Ovary (tissue), 9 donors: ENCODE data around the gene CABS1. TPM values are rescaled to one million over a fixed set of nuclear protein-coding genes. Genes with fewer than 3 reads are reported as not detected.

ENCODE experiments used
- DNase-seq, 5 donors: peaks; one replicate each; pipeline ENCODE4 v3.0.0-alpha.2; 2019 to 2020
- H3K27ac ChIP-seq, 2 donors: fragments of 200-600 bp; one replicate each; pipeline versions ENCODE4 v1.5.1 to v1.8.0; 2019 to 2022
- H3K27me3 ChIP-seq: fragments of 200-600 bp; one replicate; pipeline ENCODE4 v1.8.0; 2022
- H3K36me3 ChIP-seq: fragments of 200-600 bp; sonication (generic); one replicate; pipeline ENCODE4 v1.5.1; 2019
- H3K4me1 ChIP-seq: one replicate; pipeline ENCODE4 v1.8.1; 2013; ENCODE audit warnings: mild to moderate bottlenecking, moderate library complexity; ENCODE audit not compliant: insufficient read depth
- H3K4me3 ChIP-seq: fragments of 200-600 bp; sonication (generic); one replicate; pipeline ENCODE4 v1.5.1; 2017
- H3K9me3 ChIP-seq, 2 donors: fragments of 200-600 bp in 1 of 2; sonication (generic) in 1 of 2; one replicate each; pipeline versions ENCODE4 v1.5.1 to v1.8.1; 2013 to 2019; ENCODE audit warnings: mild to moderate bottlenecking in 1 of 2, moderate library complexity in 1 of 2
- EP300 ChIP-seq: sonication (generic); formaldehyde crosslinking; IDR thresholded peaks from one replicate; pipeline ENCODE4 v1.6.1; 2017; ENCODE audit warnings: antibody characterized with exemption
- POLR2A ChIP-seq: fragments of 450-650 bp; IDR thresholded peaks from one replicate; pipeline ENCODE4 v1.6.1; 2017; ENCODE audit warnings: antibody characterized with exemption, mild to moderate bottlenecking, moderate library complexity
- WGBS, 3 donors: extraction: QIAGEN DNeasy Blood & Tissue Kit in 1 of 3; methylation state at CpG; one replicate each; pipeline versions ENCODE4 v1.1.5 to v1.1.7; 2013 to 2017; 5-methylcytosine and 5-hydroxymethylcytosine counted together
- intact Hi-C, 4 donors: fragments of 100-400 bp; cut with DNase I; formaldehyde crosslinking; loops; one replicate each; pipeline versions ENCODE4 v1.11.0 to v1.15.1; 2022 to 2023
- polyA plus RNA-seq, 2 donors: library from polyadenylated mRNA; stranded (reverse); fragments of 200-250 nt in 1 of 2; fragments of 350-450 nt in 1 of 2; fragmentation: Illumina TruSeq in 1 of 2; extraction: RNeasy Lipid Tissue Mini Kit (QIAGEN cat#74804) in 1 of 2; gene quantifications; one replicate each; pipeline ENCODE4 v1.2.3, GENCODE V29; 2013 to 2014
- total RNA-seq, 7 donors: library from RNA; depleted of rRNA in 2 of 7; stranded (reverse); fragments of >200 nt in 2 of 7; fragmentation: NEBNext Ultra II Directional in 3 of 7; extraction: Animal tissue kit (Norgen Biotek cat#: 25700) in 3 of 7; gene quantifications; one replicate each; pipeline versions ENCODE4 v1.1.0 to v1.2.4, GENCODE V29; 2016 to 2023
- TF ChIP-seq, protein P1 (sequence below), 3 donors: fragments of 450-650 bp in 2 of 3; fragments of 200-600 bp in 1 of 3; IDR thresholded peaks; one replicate each; pipeline versions ENCODE4 v1.5.1 to v1.8.0; 2016 to 2022; ENCODE audit warnings: antibody characterized with exemption in 3 of 3, mild to moderate bottlenecking in 1 of 3
- donor health status: DM: no; HTN: no; CAD: no; lungs with moderate emphysema.
- donor health status: DM: no; HTN: no; CAD: no.
- donor health status: Bipolar disorder and iron deficiency.
- donor health status: DM: yes; HTN: yes; CAD: no.
- donor health status: DM: no; HTN: no; CAD: no.
- donor health status: DM: yes; HTN: yes; CAD: no.

The CABS1 gene
- total and polyA plus RNA-seq, 9 donors, result not detected

DNA sequence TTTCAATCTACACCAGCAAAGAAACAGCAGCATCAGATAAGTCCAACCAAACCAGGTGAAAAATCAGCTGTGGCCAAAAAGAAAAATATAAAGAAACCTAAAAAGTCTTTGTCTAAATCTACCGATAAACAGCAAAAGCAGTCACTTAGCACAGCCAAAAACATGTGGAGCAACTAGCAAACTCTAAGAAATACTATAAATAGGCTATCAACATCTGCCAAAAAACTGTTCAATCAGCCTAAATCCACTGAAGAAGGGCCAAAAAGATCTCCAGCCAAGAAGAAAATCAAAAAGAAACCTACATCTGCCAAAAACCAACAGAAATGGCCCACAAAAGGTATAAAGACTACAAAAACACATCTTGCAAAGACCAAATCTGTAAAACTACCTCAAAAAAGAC, 36.7 kb upstream of the CABS1 start:
- Histone ChIP-seq H3K4me1 (peaks cover 3% of the 10 kb centered on the region), H3K27me3 (no peaks in the 10 kb centered on the region), H3K36me3 (no peaks in the 10 kb centered on the region), H3K27ac (no peak overlapping the region), H3K9me3 (no peaks in the 10 kb centered on the region), H3K4me3 (no peak overlapping the region)
- intact Hi-C loops, result no loop called here
- DNase-seq, result no peak
- TF ChIP-seq EP300, result no peak
- TF ChIP-seq, protein P1, sequence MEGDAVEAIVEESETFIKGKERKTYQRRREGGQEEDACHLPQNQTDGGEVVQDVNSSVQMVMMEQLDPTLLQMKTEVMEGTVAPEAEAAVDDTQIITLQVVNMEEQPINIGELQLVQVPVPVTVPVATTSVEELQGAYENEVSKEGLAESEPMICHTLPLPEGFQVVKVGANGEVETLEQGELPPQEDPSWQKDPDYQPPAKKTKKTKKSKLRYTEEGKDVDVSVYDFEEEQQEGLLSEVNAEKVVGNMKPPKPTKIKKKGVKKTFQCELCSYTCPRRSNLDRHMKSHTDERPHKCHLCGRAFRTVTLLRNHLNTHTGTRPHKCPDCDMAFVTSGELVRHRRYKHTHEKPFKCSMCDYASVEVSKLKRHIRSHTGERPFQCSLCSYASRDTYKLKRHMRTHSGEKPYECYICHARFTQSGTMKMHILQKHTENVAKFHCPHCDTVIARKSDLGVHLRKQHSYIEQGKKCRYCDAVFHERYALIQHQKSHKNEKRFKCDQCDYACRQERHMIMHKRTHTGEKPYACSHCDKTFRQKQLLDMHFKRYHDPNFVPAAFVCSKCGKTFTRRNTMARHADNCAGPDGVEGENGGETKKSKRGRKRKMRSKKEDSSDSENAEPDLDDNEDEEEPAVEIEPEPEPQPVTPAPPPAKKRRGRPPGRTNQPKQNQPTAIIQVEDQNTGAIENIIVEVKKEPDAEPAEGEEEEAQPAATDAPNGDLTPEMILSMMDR (IDR thresholded peaks at IDR 0.05), result no peak
- TF ChIP-seq POLR2A, result no peak
- 7 to 16% (median 9%) methylated on average over 1 of the region's 1 CpG for WGBS, 3 donors

- intact Hi-C loops, result no loop called here
- 75 to 81% (median 79%) methylated on average over 2 of the region's 2 CpGs for WGBS, 3 donors
- TF ChIP-seq EP300, result no peak
- TF ChIP-seq POLR2A, result no peak
- TF ChIP-seq, protein P1 (IDR thresholded peaks at IDR 0.05), result no peak
- Histone ChIP-seq H3K27ac (no peak overlapping the region), H3K36me3 (no peaks in the 10 kb centered on the region), H3K27me3 (no peaks in the 10 kb centered on the region), H3K9me3 (no peaks in the 10 kb centered on the region), H3K4me1 (peaks cover 3% of the 10 kb centered on the region), H3K4me3 (no peak overlapping the region)
- no peak for DNase-seq
Measured at GRCh38 chr4:70299643-70300042, 35.1 kb upstream of the CABS1 start.

DNA sequence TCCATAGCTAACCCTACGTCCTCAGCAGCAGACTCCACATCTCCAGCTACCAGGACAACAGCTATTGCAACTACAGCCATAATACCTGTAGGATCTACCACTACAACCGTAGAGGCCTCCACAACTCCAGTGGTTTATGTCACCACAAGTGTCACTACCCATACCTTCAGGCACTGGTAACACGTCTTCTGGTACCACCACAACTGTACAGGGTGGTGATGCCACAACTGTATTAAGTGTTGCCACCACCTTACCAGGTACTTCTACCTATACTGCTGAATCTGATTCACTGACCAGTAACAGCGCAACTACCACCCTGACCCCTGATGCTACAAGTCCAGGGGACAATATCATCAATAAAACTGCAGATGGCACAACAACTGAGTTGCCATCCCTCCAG, 34.6 kb upstream of the CABS1 start:
- H3K9me3 ChIP-seq, result no peaks in the 10 kb centered on the region
- DNase-seq, result no peak
- H3K4me1 ChIP-seq, result peaks cover 3% of the 10 kb centered on the region
- TF ChIP-seq, protein P1 (IDR thresholded peaks at IDR 0.05), result no peak
- TF ChIP-seq EP300, result no peak
- H3K27ac ChIP-seq, result no peak overlapping the region
- no peak overlapping the region for H3K4me3 ChIP-seq
- H3K36me3 ChIP-seq, result no peaks in the 10 kb centered on the region
- 88 to 95% (median 92%) methylated on average over 4 of the region's 4 CpGs for WGBS, 3 donors
- intact Hi-C loops, result no loop called here
- no peaks in the 10 kb centered on the region for H3K27me3 ChIP-seq

- Histone ChIP-seq H3K4me1 (no peaks in the 10 kb centered on the region), H3K9me3 (no peaks in the 10 kb centered on the region), H3K27ac (no peak overlapping the region), H3K27me3 (no peaks in the 10 kb centered on the region), H3K4me3 (no peak overlapping the region), H3K36me3 (no peaks in the 10 kb centered on the region)
- intact Hi-C loops, result no loop called here
- WGBS, 3 donors, result 40 to 44% (median 43%) methylated on average over 1 of the region's 1 CpG
- no peak for DNase-seq
- no peak for TF ChIP-seq EP300
- TF ChIP-seq, protein P1 (IDR thresholded peaks at IDR 0.05), result no peak
Measured at GRCh38 chr4:70303090-70303489, 31.7 kb upstream of the CABS1 start.

GRCh38 chr4:70305601-70306000, 29.2 kb upstream of the CABS1 start:
- Histone ChIP-seq H3K4me1 (no peaks in the 10 kb centered on the region), H3K36me3 (no peaks in the 10 kb centered on the region), H3K9me3 (no peaks in the 10 kb centered on the region), H3K27ac (no peak overlapping the region), H3K4me3 (no peak overlapping the region), H3K27me3 (no peaks in the 10 kb centered on the region)
- no peak for TF ChIP-seq EP300
- TF ChIP-seq POLR2A, result no peak
- whole genome bisulfite sequencing, 3 donors, result 65 to 73% (median 70%) methylated on average over 4 of the region's 4 CpGs
- DNase-seq, result no peak
- intact Hi-C loops, result no loop called here
